GM12892 (cell line): ENCODE results near the gene ZNF594.
"Not testable (repeated sequence)": the region's sequence is repeated elsewhere in the genome, so short reads cannot be mapped to it uniquely, and the experiment has no call there.

ENCODE experiments used
- DNase-seq: peaks from one replicate; pipeline ENCODE4 v3.0.0; 2011; ENCODE audit not compliant: insufficient read length
- FAIRE-seq: peaks from 2 replicates; lab custom pipeline; 2011; peaks lifted over from hg19 to GRCh38; lab: Jason Lieb, UNC
- POLR2A ChIP-seq: IDR thresholded peaks from 2 replicates; pipeline ENCODE4 v1.6.1; 2011; ENCODE audit warnings: low read depth, low read length, control low read depth
- POLR2AphosphoS5 ChIP-seq: IDR thresholded peaks from 2 replicates; pipeline ENCODE4 v1.6.1; 2011; ENCODE audit warnings: low read depth, low read length, control low read depth
- TAF1 ChIP-seq: IDR thresholded peaks from 2 replicates; pipeline ENCODE4 v1.6.1; 2011; ENCODE audit warnings: low read depth, mild to moderate bottlenecking, control low read depth, low read length, borderline replicate concordance

Gene ZNF594

DNA sequence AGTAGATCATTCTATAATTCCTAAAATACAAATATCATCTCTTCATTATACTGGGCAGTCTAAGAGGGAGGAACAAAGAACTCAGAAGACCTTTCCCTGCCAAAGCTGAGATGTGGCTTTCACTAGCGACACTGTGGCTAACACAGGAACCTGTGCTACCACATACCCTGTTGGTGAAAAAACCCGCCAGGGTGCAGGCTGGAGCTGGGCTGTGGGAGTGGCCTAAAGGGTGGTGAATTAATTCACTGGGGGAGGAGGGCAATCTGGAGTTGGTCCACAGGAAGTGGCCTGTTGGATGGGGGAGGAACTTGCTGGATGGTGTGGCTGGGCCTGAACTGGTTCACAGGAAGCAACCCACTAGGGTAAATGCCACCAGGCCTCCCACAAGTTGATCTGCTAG is 7.4 kb downstream of the ZNF594 start:
- no peak for TF ChIP-seq POLR2A
- no peak for TF ChIP-seq POLR2AphosphoS5

DNA sequence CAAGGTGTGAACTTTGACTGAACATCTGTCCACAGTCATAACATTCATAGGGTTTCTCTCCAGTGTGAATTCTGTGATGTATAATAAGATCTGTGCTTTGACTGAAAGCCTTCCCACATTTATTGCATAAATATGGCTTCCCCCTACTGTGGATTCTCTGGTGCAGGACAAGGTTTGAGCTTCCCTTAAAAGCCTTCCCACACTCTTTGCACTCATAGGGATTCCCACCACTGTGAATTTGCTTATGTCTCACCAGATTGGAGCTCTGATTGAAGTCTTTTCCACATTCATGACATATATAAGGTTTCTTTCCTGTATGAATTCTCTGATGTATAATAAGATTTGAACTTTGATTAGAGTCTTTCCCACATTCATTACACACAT is 8.3 kb downstream of the ZNF594 start:
- no peak for DNase-seq
- TF ChIP-seq POLR2AphosphoS5 (no peak), POLR2A (no peak), TAF1 (no peak)
- FAIRE-seq, result no peak

More for the DNA sequence above, 7.4 kb downstream of the ZNF594 start:
- DNase-seq, result no peak
- FAIRE-seq, result no peak

DNA sequence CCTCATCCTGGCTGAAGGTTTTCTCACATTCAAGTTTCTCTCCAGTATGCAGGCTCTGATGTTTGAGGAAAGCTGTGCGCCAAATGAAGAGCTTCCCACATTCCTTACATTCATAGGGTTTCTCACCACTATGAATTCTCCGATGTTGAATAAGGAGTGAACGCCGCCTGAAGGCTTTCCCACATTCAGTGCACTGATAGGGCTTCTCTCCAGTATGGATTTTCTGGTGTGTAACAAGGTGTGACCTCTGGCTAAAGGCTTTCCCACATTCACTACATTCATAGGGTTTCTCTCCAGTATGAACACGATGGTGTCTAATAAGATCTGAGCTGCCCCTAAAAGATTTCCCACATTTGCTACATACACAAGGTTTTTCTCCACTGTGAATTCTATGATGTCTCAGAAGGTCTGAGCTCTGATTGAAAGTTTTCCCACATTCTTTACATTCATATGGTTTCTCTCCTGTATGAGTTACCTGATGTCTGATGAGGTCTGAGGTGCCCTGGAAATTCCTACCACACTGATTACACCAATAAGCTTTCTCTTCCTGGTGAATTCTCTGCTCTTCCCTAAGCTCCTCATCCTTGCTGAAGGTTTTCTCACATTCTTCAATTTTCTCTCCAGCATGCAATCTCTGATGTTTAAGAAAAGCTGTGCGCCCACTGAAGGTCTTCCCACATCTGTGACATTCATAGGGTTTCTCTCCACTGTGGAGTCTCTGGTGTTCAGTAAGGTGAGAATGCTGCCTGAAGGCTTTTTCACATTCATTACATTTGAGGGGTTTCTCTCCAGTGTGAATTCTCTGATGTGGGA is 8.9 kb downstream of the ZNF594 start:
- DNase-seq, result no peak
- TF ChIP-seq POLR2A (no peak), POLR2AphosphoS5 (no peak), TAF1 (no peak)
- FAIRE-seq, result no peak

DNA sequence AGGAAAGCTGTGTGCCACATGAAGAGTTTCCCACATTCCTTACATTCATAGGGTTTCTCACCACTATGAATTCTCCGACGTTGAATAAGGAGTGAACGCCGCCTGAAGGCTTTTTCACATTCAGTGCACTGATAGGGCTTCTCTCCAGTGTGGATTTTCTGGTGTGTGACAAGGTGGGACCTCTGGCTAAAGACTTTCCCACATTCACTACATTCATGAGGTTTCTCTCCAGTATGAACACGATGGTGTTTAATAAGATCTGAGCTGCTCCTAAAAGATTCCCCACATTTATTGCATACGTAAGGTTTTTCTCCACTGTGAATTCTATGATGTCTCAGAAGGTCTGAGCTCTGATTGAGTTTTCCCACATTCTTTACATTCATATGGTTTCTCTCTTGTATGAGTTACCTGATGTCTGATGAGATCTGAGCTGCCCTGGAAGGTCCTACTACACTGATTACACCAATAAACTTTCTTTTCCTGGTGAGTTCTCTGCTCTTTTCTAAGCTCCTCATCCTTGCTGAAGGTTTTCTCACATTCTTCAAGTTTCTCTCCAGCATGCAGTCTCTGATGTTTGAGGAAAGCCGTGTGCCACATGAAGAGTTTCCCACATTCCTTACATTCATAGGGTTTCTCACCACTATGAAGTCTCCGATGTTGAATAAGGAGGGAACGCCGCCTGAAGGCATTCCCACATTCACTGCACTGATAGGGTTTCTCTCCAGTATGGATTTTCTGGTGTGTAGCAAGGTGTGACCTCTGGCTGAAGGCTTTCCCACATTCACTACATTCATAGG is 10.0 kb downstream of the ZNF594 start:
- DNase-seq, result no peak
- FAIRE-seq, result no peak
- TF ChIP-seq TAF1 (no peak), POLR2AphosphoS5 (no peak), POLR2A (no peak)

DNA sequence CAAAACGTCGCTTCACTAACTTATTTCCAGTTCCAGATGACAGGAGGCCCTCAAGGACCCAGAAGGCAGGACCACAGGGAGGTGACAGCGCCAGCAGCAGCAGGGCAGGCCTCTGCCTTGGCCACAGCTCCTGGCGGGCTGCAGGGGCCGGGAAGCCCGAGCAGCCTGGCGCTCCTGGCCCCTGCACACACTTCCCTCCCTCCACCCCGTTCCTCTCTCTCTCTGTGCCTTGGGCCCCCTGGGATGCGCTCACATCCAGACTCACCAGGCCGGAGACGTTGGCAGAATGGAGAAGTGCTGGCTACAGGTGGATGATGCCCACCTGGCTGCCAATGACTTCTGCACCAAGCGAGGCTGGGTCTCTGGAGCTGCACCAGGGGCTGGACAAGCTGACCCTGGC is 12.7 kb downstream of the ZNF594 start:
- TF ChIP-seq POLR2A (no peak), POLR2AphosphoS5 (no peak), TAF1 (no peak)
- no peak for DNase-seq
- no peak for FAIRE-seq

DNA sequence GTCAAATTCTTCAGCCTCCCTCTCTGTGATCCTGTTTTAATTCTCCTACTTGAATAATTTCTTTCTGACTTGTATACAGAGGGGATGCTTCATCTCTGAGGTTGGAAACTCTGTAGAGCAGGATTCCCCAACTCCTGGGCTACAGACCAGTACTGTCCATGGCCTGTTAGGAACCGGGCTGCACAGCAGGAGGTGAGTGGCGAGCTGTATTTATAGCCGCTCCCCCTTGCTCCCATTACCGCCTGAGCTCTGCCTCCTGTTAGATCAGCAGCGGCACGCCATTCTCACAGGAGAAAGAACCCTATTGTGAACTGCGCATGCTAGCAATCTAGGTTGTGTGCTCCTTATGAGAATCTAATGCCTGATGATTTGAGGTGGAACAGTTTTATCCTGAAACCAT is 16.6 kb downstream of the ZNF594 start:
- FAIRE-seq, DNase-seq: not testable (repeated sequence)

DNA sequence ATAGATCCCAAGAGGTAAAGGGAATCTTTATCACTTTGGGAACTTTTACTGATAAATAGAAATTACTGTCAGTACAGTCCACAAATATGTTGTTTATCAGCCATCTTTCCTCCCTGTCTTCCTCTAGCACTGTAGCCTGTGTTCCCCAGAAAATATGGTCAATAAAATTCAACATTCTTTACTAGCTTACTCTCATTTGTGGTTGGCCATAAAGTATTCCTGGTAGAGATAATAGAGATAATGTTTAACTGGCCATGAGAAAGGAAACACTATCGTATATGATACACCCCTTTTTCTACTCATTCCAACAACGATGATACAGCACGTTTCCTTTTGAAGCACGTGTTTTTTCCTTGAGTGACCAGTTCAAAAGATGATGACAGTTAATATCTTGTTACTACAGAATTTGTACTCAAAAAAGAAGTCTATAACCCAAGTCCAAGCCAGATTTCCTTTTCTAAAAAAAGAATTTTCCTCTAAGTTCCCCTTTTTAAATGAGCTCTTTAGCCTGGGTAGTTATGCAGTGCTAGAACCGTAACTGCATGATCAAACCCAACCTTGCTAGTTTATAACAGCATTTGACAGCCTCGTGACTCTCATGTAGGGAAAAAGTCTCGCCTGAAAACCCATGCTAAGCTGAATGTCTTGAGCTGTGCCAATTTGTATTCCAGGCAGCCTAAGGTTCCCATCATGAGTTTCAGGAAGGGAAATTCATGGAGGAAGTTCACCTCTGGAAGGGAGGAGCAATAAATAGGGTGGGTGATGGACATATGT is 25.7 kb downstream of the ZNF594 start:
- DNase-seq, FAIRE-seq: not testable (repeated sequence)

DNA sequence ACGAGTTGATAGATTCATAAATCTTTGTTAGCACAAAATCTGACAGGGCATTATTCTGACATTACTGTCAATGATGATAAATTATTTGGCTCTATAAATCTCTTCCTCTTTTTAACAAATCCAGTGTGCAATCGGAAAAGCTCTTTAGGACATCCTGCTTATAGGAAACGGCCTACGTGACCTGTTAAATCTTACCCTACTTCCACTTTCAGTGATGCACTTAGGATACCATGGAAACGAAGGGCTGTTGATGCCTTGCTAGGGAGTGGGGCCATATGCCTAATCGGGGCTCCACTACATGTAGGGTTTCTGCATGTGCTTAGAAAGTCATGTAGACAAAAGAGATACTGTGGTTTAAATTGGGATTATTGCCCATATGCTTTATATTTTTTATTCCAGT is 27.2 kb downstream of the ZNF594 start:
- TF ChIP-seq TAF1, result no peak
- TF ChIP-seq POLR2A, result no peak
- no peak for TF ChIP-seq POLR2AphosphoS5
- FAIRE-seq (no peak), DNase-seq (no peak)

DNA sequence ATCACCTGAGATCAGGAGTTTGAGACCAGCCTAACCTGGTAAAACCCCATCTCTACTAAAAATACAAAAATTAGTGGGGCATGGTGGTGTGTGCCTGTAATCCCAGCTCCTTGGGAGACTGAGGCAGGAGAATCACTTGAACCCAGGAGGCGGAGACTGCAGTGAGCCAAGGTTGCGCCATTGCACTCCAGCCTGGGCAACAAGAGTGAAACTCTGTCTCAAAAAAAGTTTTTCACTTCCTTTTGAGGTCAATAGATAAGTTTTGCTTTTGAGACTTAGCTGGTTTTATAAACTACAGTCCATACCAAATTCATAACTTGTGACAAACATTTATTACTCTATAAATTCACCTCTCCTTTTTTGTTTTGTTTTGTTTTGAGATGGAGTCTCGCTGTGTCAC is 29.9 kb downstream of the ZNF594 start:
- FAIRE-seq, DNase-seq: not testable (repeated sequence)

DNA sequence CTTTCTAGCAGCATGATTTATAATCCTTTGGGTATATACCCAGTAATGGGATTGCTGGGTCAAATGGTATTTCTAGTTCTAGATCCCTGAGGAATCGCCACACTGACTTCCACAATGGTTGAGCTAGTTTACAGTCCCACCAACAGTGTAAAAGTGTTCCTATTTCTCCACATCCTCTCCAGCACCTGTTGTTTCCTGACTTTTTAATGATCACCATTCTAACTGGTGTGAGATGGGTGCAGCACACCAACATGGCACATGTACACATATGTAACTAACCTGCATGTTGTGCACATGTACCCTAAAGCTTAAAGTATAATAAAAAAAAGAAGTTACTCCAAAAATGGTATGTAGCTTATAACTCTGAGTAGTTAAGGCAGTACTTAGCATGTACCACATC is 31.0 kb downstream of the ZNF594 start:
- not testable (repeated sequence) for FAIRE-seq

DNA sequence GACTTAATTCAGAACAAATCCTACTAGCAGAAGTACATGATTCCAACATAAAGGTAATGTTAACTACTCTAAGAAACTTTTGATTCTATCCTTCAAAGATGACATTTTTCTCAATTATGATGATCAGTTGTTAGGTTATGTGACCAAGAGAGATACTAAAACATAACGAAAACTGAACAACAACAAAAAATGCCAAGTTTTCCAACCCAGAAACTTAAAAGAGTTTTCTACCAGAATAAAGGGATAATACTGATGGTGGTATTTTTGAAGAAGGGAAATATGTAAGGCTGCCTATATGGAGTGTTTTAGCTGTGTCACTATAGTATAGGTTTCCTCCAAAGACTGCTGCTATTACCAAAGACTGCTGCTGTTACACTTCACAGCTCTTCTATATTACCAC is 45.5 kb downstream of the ZNF594 start:
- FAIRE-seq, result not testable (repeated sequence)

More for the DNA sequence above, 31.0 kb downstream of the ZNF594 start:
- not testable (repeated sequence) for DNase-seq

DNA sequence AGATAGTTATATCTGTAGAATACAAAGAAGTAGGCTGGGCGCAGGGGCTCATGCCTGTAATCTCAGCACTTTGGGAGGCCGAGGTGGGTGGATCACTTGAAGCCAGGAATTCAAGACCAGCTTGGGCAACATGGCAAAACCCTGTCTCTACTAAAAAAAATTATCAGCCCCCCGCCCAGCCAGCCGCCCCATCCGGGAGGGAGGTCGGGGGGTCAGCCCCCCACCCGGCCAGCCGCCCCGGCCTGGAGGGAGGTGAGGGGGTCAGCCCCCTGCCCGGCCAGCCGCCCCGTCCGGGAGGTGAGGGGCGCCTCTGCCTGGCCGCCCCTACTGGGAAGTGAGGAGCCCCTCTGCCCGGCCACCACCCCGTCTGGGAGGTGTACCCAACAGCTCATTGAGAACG is 48.8 kb downstream of the ZNF594 start:
- FAIRE-seq, DNase-seq: not testable (repeated sequence)

More for the DNA sequence above, 45.5 kb downstream of the ZNF594 start:
- DNase-seq, result not testable (repeated sequence)

DNA sequence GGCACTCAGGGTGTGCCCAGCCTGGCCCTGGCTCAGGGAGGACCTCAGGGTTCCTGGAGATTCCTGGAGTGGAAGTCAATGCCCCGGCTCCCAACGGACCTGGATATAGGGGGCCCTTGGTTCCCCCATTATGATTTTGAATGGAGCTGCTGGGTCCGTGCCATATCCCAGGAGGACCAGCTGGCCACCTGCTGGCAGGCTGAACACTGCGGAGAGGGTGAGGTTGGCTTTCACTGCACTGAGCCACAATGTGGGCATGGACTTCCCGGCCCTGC is 52.3 kb downstream of the ZNF594 start:
- TF ChIP-seq TAF1 (no peak), POLR2A (no peak), POLR2AphosphoS5 (no peak)
- DNase-seq (no peak), FAIRE-seq (no peak)
